Tibial artery (tissue), 4 donors: Measurements from ENCODE around the gene TTLL11.

Experiments
- DNase-seq, 2 donors: peaks; one replicate each; pipeline ENCODE4 v3.0.0-alpha.2; 2019
- H3K27ac ChIP-seq, 2 donors: fragments of 200-600 bp; sonication (generic) in 1 of 2; 1 replicate in 1 of 2; 2 replicates in 1 of 2; pipeline ENCODE4 v1.5.1; 2018 to 2019; ENCODE audit warnings: mild to moderate bottlenecking in 1 of 2
- H3K27me3 ChIP-seq, 2 donors: fragments of 200-600 bp; sonication (generic) in 1 of 2; one replicate each; pipeline versions ENCODE4 v1.5.1 to v1.6.0; 2016 to 2019
- H3K36me3 ChIP-seq, 3 donors: fragments of 200-600 bp; sonication (generic) in 2 of 3; one replicate each; pipeline ENCODE4 v1.5.1; 2016 to 2019; ENCODE audit warnings: mild to moderate bottlenecking in 2 of 3
- H3K4me1 ChIP-seq, 4 donors: fragments of 200-600 bp; sonication (generic) in 2 of 4; 1 replicate in 3 of 4; 2 replicates in 1 of 4; pipeline ENCODE4 v1.5.1; 2016 to 2019
- H3K4me3 ChIP-seq, 2 donors: fragments of 200-600 bp; sonication (generic) in 1 of 2; 1 replicate in 1 of 2; 2 replicates in 1 of 2; pipeline ENCODE4 v1.5.1; 2018 to 2019; ENCODE audit warnings: mild to moderate bottlenecking in 2 of 2
- H3K9me3 ChIP-seq, 3 donors: fragments of 200-600 bp; sonication (generic) in 1 of 3; one replicate each; pipeline ENCODE4 v1.5.1; 2016 to 2019
- CTCF ChIP-seq, 2 experiments: fragments of 200-600 bp in 1 of 2; fragments of 450-650 bp in 1 of 2; IDR thresholded peaks; one replicate each; pipeline ENCODE4 v1.5.1; 2017 to 2019; ENCODE audit warnings: antibody characterized with exemption in 2 of 2, mild to moderate bottlenecking in 1 of 2, moderate library complexity in 1 of 2
- intact Hi-C: fragments of 100-400 bp; cut with DNase I; formaldehyde crosslinking; loops from one replicate; pipeline ENCODE4 v1.15.0; 2023; ENCODE audit warnings: low total_unique reads

The TTLL11 gene

GRCh38 chr9:122126331-122127261 lies 33.5 kb upstream of the TTLL11 start:
- H3K36me3 ChIP-seq: no peaks in the 10 kb centered on the region
- no peaks in the 10 kb centered on the region for H3K9me3 ChIP-seq
- peaks cover 0 to 31% (median 17%) of the 10 kb centered on the region in 4 donors for H3K4me1 ChIP-seq
- peak in 1 of 2 donors; percentile 58 for DNase-seq
- peaks cover 3 to 40% of the 10 kb centered on the region in 2 donors for H3K27me3 ChIP-seq
- no peak overlapping the region for H3K27ac ChIP-seq
- intact Hi-C loops: loop anchor here (2.0 to 10.0 kb wide), 2 partner anchors 222 to 328 kb away; no protein-coding TSS in a partner anchor
- H3K4me3 ChIP-seq: peak overlapping the region in 1 of 2 donors; percentile 37
- no peak for TF ChIP-seq CTCF (IDR thresholded peaks at IDR 0.05)

GRCh38 chr9:122125509-122126330 lies 32.6 kb upstream of the TTLL11 start:
- no peak for TF ChIP-seq CTCF (IDR thresholded peaks at IDR 0.05)
- no peak overlapping the region for H3K27ac ChIP-seq
- peak overlapping the region in 1 of 2 donors; percentile 37 for H3K4me3 ChIP-seq
- peak in 1 of 2 donors; percentile 61 for DNase-seq
- intact Hi-C loops: loop anchor here (2.0 to 10.0 kb wide), 2 partner anchors 223 to 329 kb away; no protein-coding TSS in a partner anchor
- H3K36me3 ChIP-seq: no peaks in the 10 kb centered on the region
- H3K9me3 ChIP-seq: no peaks in the 10 kb centered on the region
- peaks cover 3 to 40% of the 10 kb centered on the region in 2 donors for H3K27me3 ChIP-seq
- H3K4me1 ChIP-seq: peaks cover 0 to 27% (median 17%) of the 10 kb centered on the region in 4 donors

GRCh38 chr9:122125158-122125508 lies 32.0 kb upstream of the TTLL11 start:
- intact Hi-C loops: loop anchor here (10.0 kb wide), 1 partner anchor 330 kb away; no protein-coding TSS in a partner anchor
- DNase-seq: peak; percentile 68 to 84
- H3K4me1 ChIP-seq: peaks cover 0 to 27% (median 17%) of the 10 kb centered on the region in 4 donors
- H3K27ac ChIP-seq: no peak overlapping the region
- peaks cover 3 to 40% of the 10 kb centered on the region in 2 donors for H3K27me3 ChIP-seq
- H3K9me3 ChIP-seq: no peaks in the 10 kb centered on the region
- no peak overlapping the region for H3K4me3 ChIP-seq
- no peaks in the 10 kb centered on the region for H3K36me3 ChIP-seq
- TF ChIP-seq CTCF (IDR thresholded peaks at IDR 0.05): peak; percentile 94 to 95

- intact Hi-C loops: loop anchor here (10.0 kb wide), 1 partner anchor 330 kb away; no protein-coding TSS in a partner anchor
- H3K36me3 ChIP-seq: no peaks in the 10 kb centered on the region
- peak in 1 of 2 donors; percentile 56 for DNase-seq
- H3K4me3 ChIP-seq: no peak overlapping the region
- no peak overlapping the region for H3K27ac ChIP-seq
- TF ChIP-seq CTCF (IDR thresholded peaks at IDR 0.05): no peak
- H3K27me3 ChIP-seq: peaks cover 3 to 40% of the 10 kb centered on the region in 2 donors
- H3K4me1 ChIP-seq: peaks cover 0 to 27% (median 17%) of the 10 kb centered on the region in 4 donors
- no peaks in the 10 kb centered on the region for H3K9me3 ChIP-seq
Measured at GRCh38 chr9:122124528-122124927, 31.4 kb upstream of the TTLL11 start.

- Histone ChIP-seq H3K27me3 (peaks cover 3 to 40% of the 10 kb centered on the region in 2 donors), H3K4me3 (no peak overlapping the region), H3K36me3 (no peaks in the 10 kb centered on the region), H3K9me3 (no peaks in the 10 kb centered on the region), H3K27ac (no peak overlapping the region), H3K4me1 (peaks cover 0 to 27% (median 17%) of the 10 kb centered on the region in 4 donors)
- intact Hi-C loops: loop anchor here (10.0 kb wide), 1 partner anchor 331 kb away; no protein-coding TSS in a partner anchor
- DNase-seq: no peak
- TF ChIP-seq CTCF (IDR thresholded peaks at IDR 0.05): no peak
Measured at GRCh38 chr9:122124048-122124447, 30.9 kb upstream of the TTLL11 start.
